Measurements from ENCODE around the gene ANXA1. TPM values are rescaled to one million over a fixed set of nuclear protein-coding genes. Genes with fewer than 3 reads are reported as not detected.

The ANXA1 gene
- polyA plus RNA-seq, 1 experiment: 596 TPM

Other genes with a start within 250 kb of the ANXA1 start
- gene ALDH1A1, start 198.8 kb upstream of the ANXA1 start, polyA plus RNA-seq (2011; rRNA removed): 0.62 and 7.0 TPM in 2 replicates

Data from AG04450 (cell line).